Natural killer cell (primary cell): ENCODE results near the gene SASH1. TPM values are rescaled to one million over a fixed set of nuclear protein-coding genes. Genes with fewer than 3 reads are reported as not detected.
"Not testable (repeated sequence)": the region's sequence is repeated elsewhere in the genome, so short reads cannot be mapped to it uniquely, and the experiment has no call there.

ENCODE experiments used
- ATAC-seq, 3 donors: fragments of 150-1000 bp in 2 of 3; fragments of 200-7000 bp in 1 of 3; cut with Tn5 transposase; 1 replicate in 1 of 3; 2 replicates in 2 of 3; pipeline ENCODE4 v1.10.0; 2021; ENCODE audit warnings: mild to moderate bottlenecking in 2 of 3, moderate library complexity in 2 of 3
- DNase-seq, 2 donors: peaks; one replicate each; pipeline versions ENCODE4 v3.0.0 to v3.0.0-alpha.2; 2013 to 2021; ENCODE audit warnings: mixed read lengths in 1 of 2
- H3K27ac ChIP-seq: one replicate; pipeline ENCODE4 v1.5.1; 2013; ENCODE audit warnings: mild to moderate bottlenecking, low read length
- H3K27me3 ChIP-seq: one replicate; pipeline ENCODE4 v1.6.1; 2013; ENCODE audit warnings: low read length; ENCODE audit not compliant: control insufficient read depth, insufficient read depth
- H3K36me3 ChIP-seq: one replicate; pipeline ENCODE4 v1.6.1; 2013; ENCODE audit warnings: low read length; ENCODE audit not compliant: control insufficient read depth, insufficient read depth
- H3K4me1 ChIP-seq: one replicate; pipeline ENCODE4 v1.6.1; 2013; ENCODE audit warnings: low read length; ENCODE audit not compliant: control insufficient read depth, insufficient read depth
- H3K4me3 ChIP-seq: one replicate; pipeline ENCODE4 v1.5.1; 2013; ENCODE audit warnings: low read length
- H3K9me3 ChIP-seq: one replicate; pipeline ENCODE4 v1.6.1; 2013; ENCODE audit warnings: low read length; ENCODE audit not compliant: control insufficient read depth, insufficient read depth
- H3K27ac Mint-ChIP-seq, 2 donors: one replicate each; pipeline ENCODE4 v1.8.0; 2022; ENCODE audit warnings: mild to moderate bottlenecking in 2 of 2, mixed read lengths in 2 of 2, moderate library complexity in 1 of 2
- H3K27me3 Mint-ChIP-seq, 2 donors: one replicate each; pipeline ENCODE4 v1.8.0; 2022; ENCODE audit warnings: low read depth in 2 of 2, mixed read lengths in 2 of 2
- H3K36me3 Mint-ChIP-seq: one replicate; pipeline ENCODE4 v1.8.0; 2022; ENCODE audit warnings: mixed read lengths
- H3K4me1 Mint-ChIP-seq, 2 donors: one replicate each; pipeline ENCODE4 v1.8.0; 2022; ENCODE audit warnings: mixed read lengths in 2 of 2
- H3K4me3 Mint-ChIP-seq: one replicate; pipeline ENCODE4 v1.8.0; 2022; ENCODE audit warnings: mild to moderate bottlenecking, moderate library complexity, mixed read lengths
- H3K9me3 Mint-ChIP-seq, 2 donors: one replicate each; pipeline ENCODE4 v1.8.0; 2022; ENCODE audit warnings: mixed read lengths in 2 of 2
- WGBS: methylation state at CpG from one replicate; pipeline ENCODE4 v1.1.7; 2013; ENCODE audit warnings: missing lambda C conversion rate; ENCODE audit not compliant: insufficient coverage; 5-methylcytosine and 5-hydroxymethylcytosine counted together
- intact Hi-C: fragments of 100-400 bp; cut with micrococcal nuclease; formaldehyde crosslinking; loops from one replicate; pipeline ENCODE4 v1.14.2; 2022
- total RNA-seq, 4 donors: library from RNA; stranded (reverse); fragments of 120-200 nt in 1 of 4; gene quantifications; one replicate each; pipeline versions ENCODE4 v1.2.3 to v1.2.4, GENCODE V29; 2013 to 2022
- TF ChIP-seq, protein P1 (sequence below): fragments of 200-600 bp; IDR thresholded peaks from one replicate; pipeline ENCODE4 v1.8.0; 2022; ENCODE audit warnings: antibody characterized with exemption

SASH1 gene
- total RNA-seq, 3 donors from 2014 or later (not counting 1 experiment from before 2014, with no cell fraction given): 0.63 to 6.2 (median 2.7) TPM

- Mint-ChIP-seq H3K4me1 (peaks cover 5 to 6% of the 10 kb centered on the region in 2 donors), H3K9me3 (no peaks in the 10 kb centered on the region), H3K27me3 (peaks cover 56 to 81% of the 10 kb centered on the region in 2 donors), H3K36me3 (no peaks in the 10 kb centered on the region), H3K27ac (no peak overlapping the region), H3K4me3 (no peak overlapping the region)
- no peak overlapping the region for H3K4me3 ChIP-seq
- intact Hi-C loops: loop anchor here (1.0 kb wide), 1 partner anchor 369 kb away; no protein-coding TSS in a partner anchor
- no peak overlapping the region for H3K27ac ChIP-seq
- H3K36me3 ChIP-seq: no peaks in the 10 kb centered on the region
- 76% methylated on average over 4 of the region's 4 CpGs for WGBS
- DNase-seq (no peak), ATAC-seq (no peak)
- H3K27me3 ChIP-seq: peaks cover 4% of the 10 kb centered on the region
- H3K4me1 ChIP-seq: no peaks in the 10 kb centered on the region
- H3K9me3 ChIP-seq: no peaks in the 10 kb centered on the region
- TF ChIP-seq, protein P1, sequence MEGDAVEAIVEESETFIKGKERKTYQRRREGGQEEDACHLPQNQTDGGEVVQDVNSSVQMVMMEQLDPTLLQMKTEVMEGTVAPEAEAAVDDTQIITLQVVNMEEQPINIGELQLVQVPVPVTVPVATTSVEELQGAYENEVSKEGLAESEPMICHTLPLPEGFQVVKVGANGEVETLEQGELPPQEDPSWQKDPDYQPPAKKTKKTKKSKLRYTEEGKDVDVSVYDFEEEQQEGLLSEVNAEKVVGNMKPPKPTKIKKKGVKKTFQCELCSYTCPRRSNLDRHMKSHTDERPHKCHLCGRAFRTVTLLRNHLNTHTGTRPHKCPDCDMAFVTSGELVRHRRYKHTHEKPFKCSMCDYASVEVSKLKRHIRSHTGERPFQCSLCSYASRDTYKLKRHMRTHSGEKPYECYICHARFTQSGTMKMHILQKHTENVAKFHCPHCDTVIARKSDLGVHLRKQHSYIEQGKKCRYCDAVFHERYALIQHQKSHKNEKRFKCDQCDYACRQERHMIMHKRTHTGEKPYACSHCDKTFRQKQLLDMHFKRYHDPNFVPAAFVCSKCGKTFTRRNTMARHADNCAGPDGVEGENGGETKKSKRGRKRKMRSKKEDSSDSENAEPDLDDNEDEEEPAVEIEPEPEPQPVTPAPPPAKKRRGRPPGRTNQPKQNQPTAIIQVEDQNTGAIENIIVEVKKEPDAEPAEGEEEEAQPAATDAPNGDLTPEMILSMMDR: no peak
Measured at GRCh38 chr6:148578837-148579565, 236.4 kb downstream of the SASH1 start.

- Mint-ChIP-seq H3K9me3 (peaks cover 6% of the 10 kb centered on the region in 2 donors), H3K4me1 (peaks cover 5 to 6% of the 10 kb centered on the region in 2 donors), H3K4me3 (no peak overlapping the region), H3K36me3 (peaks cover 9% of the 10 kb centered on the region), H3K27me3 (peaks cover 67 to 81% of the 10 kb centered on the region in 2 donors), H3K27ac (no peak overlapping the region)
- H3K27ac ChIP-seq: no peak overlapping the region
- DNase-seq: no peak
- no peak overlapping the region for H3K4me3 ChIP-seq
- H3K27me3 ChIP-seq: peaks cover 4% of the 10 kb centered on the region
- intact Hi-C loops: no loop called here
- no peaks in the 10 kb centered on the region for H3K36me3 ChIP-seq
- 51% methylated on average over 4 of the region's 5 CpGs for WGBS
- no peaks in the 10 kb centered on the region for H3K4me1 ChIP-seq
- TF ChIP-seq, protein P1: no peak
- ATAC-seq: no peak
- H3K9me3 ChIP-seq: no peaks in the 10 kb centered on the region
Measured at GRCh38 chr6:148580442-148580841, 237.8 kb downstream of the SASH1 start.

DNA sequence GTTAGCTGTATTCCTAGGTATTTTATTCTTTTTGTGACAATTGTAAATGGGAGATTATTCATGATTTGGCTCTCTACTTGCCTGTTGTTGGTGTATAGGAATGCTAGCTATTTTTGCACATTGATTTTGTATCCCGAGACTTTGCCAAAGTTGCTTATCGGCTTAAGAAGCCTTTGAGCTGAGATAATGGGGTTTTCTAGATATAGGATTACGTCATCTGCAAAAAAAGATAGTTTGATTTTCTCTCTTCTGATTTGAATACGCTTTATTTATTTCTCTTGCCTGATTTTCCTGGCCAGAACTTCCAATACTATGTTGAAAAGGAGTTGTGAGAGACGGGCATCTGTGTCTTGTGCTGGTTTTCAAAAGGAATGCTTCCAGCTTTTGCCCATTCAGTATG is 241.0 kb downstream of the SASH1 start:
- no peak overlapping the region for H3K27ac ChIP-seq
- peaks cover 67 to 82% of the 10 kb centered on the region in 2 donors for H3K27me3 Mint-ChIP-seq
- peaks cover 23% of the 10 kb centered on the region for H3K36me3 Mint-ChIP-seq
- H3K4me1 ChIP-seq: no peaks in the 10 kb centered on the region
- no peak for ATAC-seq
- no peak overlapping the region for H3K4me3 Mint-ChIP-seq
- no peak overlapping the region for H3K4me3 ChIP-seq
- no peaks in the 10 kb centered on the region for H3K9me3 ChIP-seq
- no peaks in the 10 kb centered on the region for H3K36me3 ChIP-seq
- intact Hi-C loops: no loop called here
- TF ChIP-seq, protein P1: no peak
- no peaks in the 10 kb centered on the region for H3K27me3 ChIP-seq
- H3K27ac Mint-ChIP-seq: no peak overlapping the region
- no peaks in the 10 kb centered on the region for H3K4me1 Mint-ChIP-seq
- peaks cover 6% of the 10 kb centered on the region in 2 donors for H3K9me3 Mint-ChIP-seq
- 93% methylated on average over 5 of the region's 5 CpGs for WGBS
- no peak for DNase-seq

DNA sequence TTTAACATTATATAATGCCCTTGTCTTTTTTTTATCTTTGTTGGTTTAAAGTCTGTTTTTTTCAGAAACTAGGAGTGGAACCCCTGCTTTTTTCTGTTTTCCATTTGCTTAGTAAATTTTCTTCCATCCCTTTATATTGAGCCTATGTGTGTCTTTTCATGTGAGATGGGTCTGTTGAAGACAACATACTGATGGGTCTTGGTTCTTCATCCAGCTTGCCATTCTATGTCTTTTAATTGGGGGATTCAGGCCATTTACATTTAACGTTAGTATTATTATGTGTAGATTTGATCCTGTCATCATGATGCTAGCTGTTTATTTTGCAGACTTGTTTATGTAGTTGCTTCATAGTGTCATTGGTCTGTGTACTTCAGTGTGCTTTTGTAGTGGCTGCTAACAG is 243.0 kb downstream of the SASH1 start:
- intact Hi-C loops, ATAC-seq: not testable (repeated sequence)
- H3K27me3 Mint-ChIP-seq: peaks cover 58 to 65% of the 10 kb centered on the region in 2 donors

More for the DNA sequence above, 243.0 kb downstream of the SASH1 start:
- not testable (repeated sequence) for H3K4me3 Mint-ChIP-seq, H3K27ac Mint-ChIP-seq, H3K27ac ChIP-seq, H3K36me3 ChIP-seq, H3K4me1 Mint-ChIP-seq, H3K9me3 Mint-ChIP-seq, H3K9me3 ChIP-seq, DNase-seq, H3K4me3 ChIP-seq, H3K27me3 ChIP-seq, H3K4me1 ChIP-seq
- WGBS: 100% methylated on average over 1 of the region's 1 CpG
- peaks cover 23% of the 10 kb centered on the region for H3K36me3 Mint-ChIP-seq
